ENCODE measurements around the gene ANKRD34A.
"Not testable (repeated sequence)": the region's sequence is repeated elsewhere in the genome, so short reads cannot be mapped to it uniquely, and the experiment has no call there.

Gene ANKRD34A

GRCh38 chr1:145932522-145933009, 31.8 kb downstream of the ANKRD34A start:
- not testable (repeated sequence) for H3K27ac ChIP-seq (ENCODE audit: low read length)

GRCh38 chr1:145927916-145928643, 36.3 kb downstream of the ANKRD34A start:
- peak overlapping the region; percentile 100 for H3K27ac ChIP-seq (ENCODE audit: low read length)
- peaks cover 13 to 16% of the 10 kb centered on the region in 2 donors for H3K4me1 ChIP-seq (ENCODE audit: control insufficient read depth in 1 of 2, insufficient read depth in 2 of 2, low read length in 2 of 2)
- H3K4me3 ChIP-seq (ENCODE audit: low read depth in 1 of 2, low read length in 2 of 2), result peak overlapping the region; percentile 79 to 97
- no peaks in the 10 kb centered on the region for H3K9me3 ChIP-seq (ENCODE audit: control insufficient read depth in 1 of 2, low read length in 2 of 2)
- no peaks in the 10 kb centered on the region for H3K27me3 ChIP-seq (ENCODE audit: low read depth, low read length)
- H3K36me3 ChIP-seq (ENCODE audit: control insufficient read depth in 1 of 2, insufficient read depth in 2 of 2, low read length in 2 of 2), result peaks cover 9 to 11% of the 10 kb centered on the region in 2 donors

More at GRCh38 chr1:145932522-145933009, 31.8 kb downstream of the ANKRD34A start:
- not testable (repeated sequence) for H3K9me3 ChIP-seq (ENCODE audit: control insufficient read depth in 1 of 2, low read length in 2 of 2); H3K4me3 ChIP-seq (ENCODE audit: low read depth in 1 of 2, low read length in 2 of 2); H3K27me3 ChIP-seq (ENCODE audit: low read depth, low read length); H3K4me1 ChIP-seq (ENCODE audit: control insufficient read depth in 1 of 2, insufficient read depth in 2 of 2, low read length in 2 of 2)
- peaks cover 18 to 30% of the 10 kb centered on the region in 2 donors for H3K36me3 ChIP-seq (ENCODE audit: control insufficient read depth in 1 of 2, insufficient read depth in 2 of 2, low read length in 2 of 2)

GRCh38 chr1:145927063-145927886, 37.1 kb downstream of the ANKRD34A start, which contains the start of gene RBM8A:
Gene RBM8A (minus strand): TSS chr1:145927484. CDS start chr1:145927426, 58 bp downstream.
- Histone ChIP-seq H3K4me3 (ENCODE audit: low read depth in 1 of 2, low read length in 2 of 2) (peak within 1 kb of the TSS; percentile 79 to 97), H3K27ac (ENCODE audit: low read length) (peak within 1 kb of the TSS; percentile 100), H3K36me3 (ENCODE audit: control insufficient read depth in 1 of 2, insufficient read depth in 2 of 2, low read length in 2 of 2) (peaks cover 9 to 11% of the 10 kb centered on the region in 2 donors), H3K9me3 (ENCODE audit: control insufficient read depth in 1 of 2, low read length in 2 of 2) (no peaks in the 10 kb centered on the region), H3K27me3 (ENCODE audit: low read depth, low read length) (no peaks in the 10 kb centered on the region), H3K4me1 (ENCODE audit: control insufficient read depth in 1 of 2, insufficient read depth in 2 of 2, low read length in 2 of 2) (peaks cover 13 to 16% of the 10 kb centered on the region in 2 donors)

- Histone ChIP-seq H3K4me1 (ENCODE audit: control insufficient read depth in 1 of 2, insufficient read depth in 2 of 2, low read length in 2 of 2) (peaks cover 13 to 16% of the 10 kb centered on the region in 2 donors), H3K36me3 (ENCODE audit: control insufficient read depth in 1 of 2, insufficient read depth in 2 of 2, low read length in 2 of 2) (peaks cover 9 to 11% of the 10 kb centered on the region in 2 donors), H3K27me3 (ENCODE audit: low read depth, low read length) (no peaks in the 10 kb centered on the region), H3K4me3 (ENCODE audit: low read depth in 1 of 2, low read length in 2 of 2) (peak overlapping the region; percentile 79 to 97), H3K27ac (ENCODE audit: low read length) (peak overlapping the region; percentile 100), H3K9me3 (ENCODE audit: control insufficient read depth in 1 of 2, low read length in 2 of 2) (no peaks in the 10 kb centered on the region)
These were observed 37.7 kb downstream of the ANKRD34A start for GRCh38 chr1:145926686-145927062.

- Histone ChIP-seq H3K36me3 (ENCODE audit: control insufficient read depth in 1 of 2, insufficient read depth in 2 of 2, low read length in 2 of 2) (peaks cover 9 to 11% of the 10 kb centered on the region in 2 donors), H3K27ac (ENCODE audit: low read length) (no peak overlapping the region), H3K9me3 (ENCODE audit: control insufficient read depth in 1 of 2, low read length in 2 of 2) (no peaks in the 10 kb centered on the region), H3K4me3 (ENCODE audit: low read depth in 1 of 2, low read length in 2 of 2) (no peak overlapping the region), H3K4me1 (ENCODE audit: control insufficient read depth in 1 of 2, insufficient read depth in 2 of 2, low read length in 2 of 2) (peaks cover 15 to 27% of the 10 kb centered on the region in 2 donors), H3K27me3 (ENCODE audit: low read depth, low read length) (no peaks in the 10 kb centered on the region)
These were observed 42.1 kb downstream of the ANKRD34A start for GRCh38 chr1:145922266-145922665.

- Histone ChIP-seq H3K4me1 (ENCODE audit: control insufficient read depth in 1 of 2, insufficient read depth in 2 of 2, low read length in 2 of 2) (peaks cover 6 to 25% of the 10 kb centered on the region in 2 donors), H3K36me3 (ENCODE audit: control insufficient read depth in 1 of 2, insufficient read depth in 2 of 2, low read length in 2 of 2) (peaks cover 8 to 13% of the 10 kb centered on the region in 2 donors)
- H3K4me3 ChIP-seq (ENCODE audit: low read depth in 1 of 2, low read length in 2 of 2); H3K27ac ChIP-seq (ENCODE audit: low read length); H3K9me3 ChIP-seq (ENCODE audit: control insufficient read depth in 1 of 2, low read length in 2 of 2); H3K27me3 ChIP-seq (ENCODE audit: low read depth, low read length): not testable (repeated sequence)
These were observed 44.1 kb downstream of the ANKRD34A start for GRCh38 chr1:145920297-145920696.

- Histone ChIP-seq H3K27ac (ENCODE audit: low read length) (peak overlapping the region; percentile 92), H3K36me3 (ENCODE audit: control insufficient read depth in 1 of 2, insufficient read depth in 2 of 2, low read length in 2 of 2) (peaks cover 11 to 23% of the 10 kb centered on the region in 2 donors), H3K4me1 (ENCODE audit: control insufficient read depth in 1 of 2, insufficient read depth in 2 of 2, low read length in 2 of 2) (peaks cover 6 to 25% of the 10 kb centered on the region in 2 donors), H3K4me3 (ENCODE audit: low read depth in 1 of 2, low read length in 2 of 2) (peak overlapping the region; percentile 95 to 98), H3K9me3 (ENCODE audit: control insufficient read depth in 1 of 2, low read length in 2 of 2) (no peaks in the 10 kb centered on the region), H3K27me3 (ENCODE audit: low read depth, low read length) (no peaks in the 10 kb centered on the region)
These were observed 45.1 kb downstream of the ANKRD34A start for GRCh38 chr1:145918992-145919939.

GRCh38 chr1:145918144-145918991, 46.0 kb downstream of the ANKRD34A start, which contains the start of gene PEX11B:
Gene PEX11B (minus strand): TSS chr1:145918717. CDS start chr1:145918688, 29 bp downstream.
- H3K4me1 ChIP-seq (ENCODE audit: control insufficient read depth in 1 of 2, insufficient read depth in 2 of 2, low read length in 2 of 2), result peaks cover 6 to 25% of the 10 kb centered on the region in 2 donors

GRCh38 chr1:145917595-145917994, 46.8 kb downstream of the ANKRD34A start:
- H3K27me3 ChIP-seq (ENCODE audit: low read depth, low read length), result no peaks in the 10 kb centered on the region
- H3K27ac ChIP-seq (ENCODE audit: low read length), result peak overlapping the region; percentile 92
- H3K9me3 ChIP-seq (ENCODE audit: control insufficient read depth in 1 of 2, low read length in 2 of 2), result no peaks in the 10 kb centered on the region
- peak overlapping the region; percentile 95 to 98 for H3K4me3 ChIP-seq (ENCODE audit: low read depth in 1 of 2, low read length in 2 of 2)
- H3K4me1 ChIP-seq (ENCODE audit: control insufficient read depth in 1 of 2, insufficient read depth in 2 of 2, low read length in 2 of 2), result peaks cover 6 to 25% of the 10 kb centered on the region in 2 donors
- H3K36me3 ChIP-seq (ENCODE audit: control insufficient read depth in 1 of 2, insufficient read depth in 2 of 2, low read length in 2 of 2), result peaks cover 15 to 28% of the 10 kb centered on the region in 2 donors

More at GRCh38 chr1:145918144-145918991, 46.0 kb downstream of the ANKRD34A start, which contains the start of gene PEX11B:
- Histone ChIP-seq H3K27me3 (ENCODE audit: low read depth, low read length) (no peaks in the 10 kb centered on the region), H3K9me3 (ENCODE audit: control insufficient read depth in 1 of 2, low read length in 2 of 2) (no peaks in the 10 kb centered on the region), H3K4me3 (ENCODE audit: low read depth in 1 of 2, low read length in 2 of 2) (peak within 1 kb of the TSS; percentile 95 to 98), H3K27ac (ENCODE audit: low read length) (peak within 1 kb of the TSS; percentile 92), H3K36me3 (ENCODE audit: control insufficient read depth in 1 of 2, insufficient read depth in 2 of 2, low read length in 2 of 2) (peaks cover 15 to 22% of the 10 kb centered on the region in 2 donors)

GRCh38 chr1:145916745-145917144, 47.6 kb downstream of the ANKRD34A start:
- H3K4me1 ChIP-seq (ENCODE audit: control insufficient read depth in 1 of 2, insufficient read depth in 2 of 2, low read length in 2 of 2), result peaks cover 6 to 25% of the 10 kb centered on the region in 2 donors
- H3K9me3 ChIP-seq (ENCODE audit: control insufficient read depth in 1 of 2, low read length in 2 of 2), result no peaks in the 10 kb centered on the region
- peaks cover 23 to 35% of the 10 kb centered on the region in 2 donors for H3K36me3 ChIP-seq (ENCODE audit: control insufficient read depth in 1 of 2, insufficient read depth in 2 of 2, low read length in 2 of 2)
- no peaks in the 10 kb centered on the region for H3K27me3 ChIP-seq (ENCODE audit: low read depth, low read length)
- no peak overlapping the region for H3K27ac ChIP-seq (ENCODE audit: low read length)
- no peak overlapping the region for H3K4me3 ChIP-seq (ENCODE audit: low read depth in 1 of 2, low read length in 2 of 2)
